B cell (primary cell): ENCODE measurements around the gene NOSTRIN. TPM values are rescaled to one million over a fixed set of nuclear protein-coding genes. Genes with fewer than 3 reads are reported as not detected.
A peak's percentile ranks its signal among the peaks of the same experiment; 100 is the strongest.

Experiments used
- ATAC-seq: fragments of 200-7000 bp; cut with Tn5 transposase; one replicate; pipeline ENCODE4 v1.10.0; 2021; ENCODE audit warnings: low read depth, mild to moderate bottlenecking, moderate number of reproducible peaks, moderate library complexity
- CTCF ChIA-PET: fragments of 350-600 bp; sonication (Branson Sonifier 250); formaldehyde crosslinking; loops from one replicate; lab custom pipeline; 2021; ENCODE audit warnings: antibody characterized with exemption, inconsistent platforms; lab: Charles Lee
- POLR2A ChIA-PET: fragments of 350-600 bp; sonication (Branson Sonifier 250); formaldehyde crosslinking; loops from one replicate; lab custom pipeline; 2021; ENCODE audit warnings: antibody characterized with exemption; lab: Charles Lee
- DNase-seq: peaks from one replicate; pipeline ENCODE4 v3.0.0; 2013
- H2AFZ ChIP-seq: 2 replicates; pipeline ENCODE4 v1.6.1; 2012; ENCODE audit warnings: mild to moderate bottlenecking, low read depth, low read length; ENCODE audit not compliant: insufficient read depth, poor library complexity, severe bottlenecking
- H3K27ac ChIP-seq, 2 donors: 1 replicate in 1 of 2; 2 replicates in 1 of 2; pipeline ENCODE4 v1.5.1; 2012 to 2013; ENCODE audit warnings: low read length in 2 of 2, mild to moderate bottlenecking in 2 of 2, moderate library complexity in 1 of 2
- H3K27me3 ChIP-seq, 4 experiments: fragments of 200-600 bp in 1 of 4; sonication (generic) in 1 of 4; replicated peaks in 1 of 4; 1 replicate in 2 of 4; 2 replicates in 2 of 4; pipeline versions ENCODE4 v1.6.1 to v1.7.0; 2013 to 2016; ENCODE audit warnings: low read length in 3 of 4, mild to moderate bottlenecking in 2 of 4, mixed read lengths in 1 of 4, moderate library complexity in 1 of 4; ENCODE audit not compliant: insufficient read depth in 4 of 4, control insufficient read depth in 3 of 4; ENCODE audit errors: control extremely low read depth in 1 of 4
- H3K36me3 ChIP-seq, 2 experiments: replicated peaks in 1 of 2; 1 replicate in 1 of 2; 2 replicates in 1 of 2; pipeline versions ENCODE4 v1.6.1 to v1.7.1; 2013; ENCODE audit warnings: low read length in 1 of 2; ENCODE audit not compliant: insufficient read depth in 2 of 2, control insufficient read depth in 1 of 2; ENCODE audit errors: control extremely low read depth in 1 of 2, extremely low read depth in 1 of 2
- H3K4me1 ChIP-seq, 2 donors: fragments of 200-600 bp in 1 of 2; sonication (generic) in 1 of 2; 1 replicate in 1 of 2; 2 replicates in 1 of 2; pipeline versions ENCODE4 v1.5.1 to v1.6.1; 2013 to 2017; ENCODE audit warnings: low read length in 2 of 2; ENCODE audit not compliant: control insufficient read depth in 2 of 2, insufficient read depth in 2 of 2
- H3K4me2 ChIP-seq: replicated peaks from 2 replicates; pipeline ENCODE3; 2012; ENCODE audit warnings: mild to moderate bottlenecking, low read depth, low read length; ENCODE audit not compliant: poor library complexity, severe bottlenecking
- H3K4me3 ChIP-seq, 5 experiments: fragments of 200-600 bp in 1 of 5; sonication (generic) in 1 of 5; 1 replicate in 3 of 5; 2 replicates in 2 of 5; pipeline versions ENCODE4 v1.5.1 to v1.7.0; 2011 to 2016; ENCODE audit warnings: low read length in 4 of 5, mild to moderate bottlenecking in 4 of 5, low read depth in 2 of 5, control low read depth in 1 of 5, moderate library complexity in 1 of 5; ENCODE audit not compliant: insufficient read depth in 1 of 5; ENCODE audit errors: control extremely low read depth in 1 of 5, extremely low read depth in 1 of 5
- H3K79me2 ChIP-seq: fragments of 200-600 bp; sonication (generic); one replicate; pipeline ENCODE4 v1.6.0; 2016; ENCODE audit warnings: low read length; ENCODE audit not compliant: control insufficient read depth, insufficient read depth
- H3K9ac ChIP-seq: fragments of 200-600 bp; sonication (generic); 2 replicates; pipeline ENCODE4 v1.6.1; 2017; ENCODE audit warnings: mild to moderate bottlenecking, low read length, moderate library complexity
- H3K9me3 ChIP-seq, 3 donors: one replicate each; pipeline versions ENCODE4 v1.6.1 to v1.7.1; 2013; ENCODE audit warnings: low read length in 2 of 3; ENCODE audit not compliant: control insufficient read depth in 2 of 3, insufficient read depth in 1 of 3; ENCODE audit errors: control extremely low read depth in 1 of 3
- H4K20me1 ChIP-seq: 2 replicates; pipeline ENCODE4 v1.6.0; 2012; ENCODE audit warnings: mild to moderate bottlenecking, low read length; ENCODE audit not compliant: insufficient read depth, control insufficient read depth, poor library complexity, severe bottlenecking
- H3K27ac Mint-ChIP-seq: one replicate; pipeline ENCODE4 v1.8.0; 2021; ENCODE audit warnings: mixed read lengths
- H3K27me3 Mint-ChIP-seq: one replicate; pipeline ENCODE4 v1.8.0; 2021; ENCODE audit warnings: mixed read lengths
- H3K4me1 Mint-ChIP-seq: one replicate; pipeline ENCODE4 v1.8.0; 2021; ENCODE audit warnings: mixed read lengths
- H3K4me3 Mint-ChIP-seq: one replicate; pipeline ENCODE4 v1.8.0; 2021; ENCODE audit warnings: mixed read lengths
- H3K9me3 Mint-ChIP-seq: one replicate; pipeline ENCODE4 v1.8.0; 2022; ENCODE audit warnings: mixed read lengths; ENCODE audit not compliant: insufficient read depth
- EZH2 ChIP-seq: IDR thresholded peaks from 2 replicates; pipeline ENCODE4 v1.6.1; 2012; ENCODE audit warnings: borderline replicate concordance, low read depth, mild to moderate bottlenecking, moderate library complexity, low read length; ENCODE audit not compliant: insufficient read depth, poor library complexity, severe bottlenecking
- WGBS: methylation state at CpG from one replicate; pipeline ENCODE4 v1.1.5; 2013; ENCODE audit warnings: missing lambda C conversion rate; ENCODE audit not compliant: insufficient coverage; 5-methylcytosine and 5-hydroxymethylcytosine counted together
- intact Hi-C: fragments of 100-400 bp; cut with micrococcal nuclease; formaldehyde crosslinking; loops from one replicate; pipeline ENCODE4 v1.10.0; 2022
- polyA plus RNA-seq: library from polyadenylated mRNA; depleted of rRNA; stranded (reverse); fragments of >200 nt; gene quantifications from 2 replicates; pipeline ENCODE4 v1.2.3, GENCODE V29; 2012
- total RNA-seq, 2 donors: library from RNA; stranded (reverse); fragments of 120-200 nt in 1 of 2; gene quantifications; 1 replicate in 1 of 2; 2 replicates in 1 of 2; pipeline versions ENCODE4 v1.2.3 to v1.2.4, GENCODE V29; 2013 to 2022
- TF ChIP-seq, protein P1 (sequence below): fragments of 200-600 bp; IDR thresholded peaks from one replicate; pipeline ENCODE4 v1.8.0; 2022; ENCODE audit warnings: antibody characterized with exemption, mild to moderate bottlenecking

Gene NOSTRIN
- total and polyA plus RNA-seq, 2 donors (not counting 1 experiment from before 2014, with no cell fraction given): not detected

DNA sequence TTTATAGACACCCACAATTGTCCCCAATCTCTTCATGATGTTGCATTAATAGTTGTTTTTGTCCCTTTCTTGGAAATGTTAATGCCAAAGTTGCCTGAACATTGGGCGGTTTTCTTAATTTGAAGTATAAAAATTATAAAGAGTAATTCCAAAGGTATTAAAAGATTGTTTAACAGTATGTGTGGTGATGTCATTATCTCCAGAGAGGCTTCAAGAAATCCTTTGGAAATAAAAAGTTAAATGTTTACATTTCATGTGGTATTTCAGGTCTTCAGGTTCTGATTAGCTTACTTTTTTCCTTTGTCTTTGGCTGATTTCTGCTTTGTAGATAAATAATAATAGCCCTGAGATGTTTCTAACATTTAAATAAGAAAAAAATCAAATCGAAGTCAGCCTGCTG lies 29.3 kb upstream of the NOSTRIN start:
- Histone ChIP-seq H3K4me3 (no peak overlapping the region), H3K27ac (no peak overlapping the region), H3K9ac (no peak overlapping the region), H3K4me1 (no peaks in the 10 kb centered on the region), H3K9me3 (peaks cover 0 to 3% (median 0%) of the 10 kb centered on the region in 3 donors), H2AFZ (no peak overlapping the region), H3K79me2 (no peaks in the 10 kb centered on the region), H3K27me3 (no peaks in the 10 kb centered on the region), H3K36me3 (no peaks in the 10 kb centered on the region), H3K4me2 (no peak overlapping the region), H4K20me1 (no peaks in the 10 kb centered on the region)
- Mint-ChIP-seq H3K4me1 (no peaks in the 10 kb centered on the region), H3K27me3 (no peaks in the 10 kb centered on the region), H3K27ac (no peak overlapping the region), H3K9me3 (peaks cover 2% of the 10 kb centered on the region), H3K4me3 (no peak overlapping the region)
- ATAC-seq: no peak
- TF ChIP-seq, protein P1, sequence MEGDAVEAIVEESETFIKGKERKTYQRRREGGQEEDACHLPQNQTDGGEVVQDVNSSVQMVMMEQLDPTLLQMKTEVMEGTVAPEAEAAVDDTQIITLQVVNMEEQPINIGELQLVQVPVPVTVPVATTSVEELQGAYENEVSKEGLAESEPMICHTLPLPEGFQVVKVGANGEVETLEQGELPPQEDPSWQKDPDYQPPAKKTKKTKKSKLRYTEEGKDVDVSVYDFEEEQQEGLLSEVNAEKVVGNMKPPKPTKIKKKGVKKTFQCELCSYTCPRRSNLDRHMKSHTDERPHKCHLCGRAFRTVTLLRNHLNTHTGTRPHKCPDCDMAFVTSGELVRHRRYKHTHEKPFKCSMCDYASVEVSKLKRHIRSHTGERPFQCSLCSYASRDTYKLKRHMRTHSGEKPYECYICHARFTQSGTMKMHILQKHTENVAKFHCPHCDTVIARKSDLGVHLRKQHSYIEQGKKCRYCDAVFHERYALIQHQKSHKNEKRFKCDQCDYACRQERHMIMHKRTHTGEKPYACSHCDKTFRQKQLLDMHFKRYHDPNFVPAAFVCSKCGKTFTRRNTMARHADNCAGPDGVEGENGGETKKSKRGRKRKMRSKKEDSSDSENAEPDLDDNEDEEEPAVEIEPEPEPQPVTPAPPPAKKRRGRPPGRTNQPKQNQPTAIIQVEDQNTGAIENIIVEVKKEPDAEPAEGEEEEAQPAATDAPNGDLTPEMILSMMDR: no peak
- TF ChIP-seq EZH2: no peak
- no CpG with 5 or more reads among the region's 2 CpGs for WGBS
- intact Hi-C loops: no loop called here
- DNase-seq: no peak
- POLR2A ChIA-PET: no interaction called here
- CTCF ChIA-PET: no interaction called here

DNA sequence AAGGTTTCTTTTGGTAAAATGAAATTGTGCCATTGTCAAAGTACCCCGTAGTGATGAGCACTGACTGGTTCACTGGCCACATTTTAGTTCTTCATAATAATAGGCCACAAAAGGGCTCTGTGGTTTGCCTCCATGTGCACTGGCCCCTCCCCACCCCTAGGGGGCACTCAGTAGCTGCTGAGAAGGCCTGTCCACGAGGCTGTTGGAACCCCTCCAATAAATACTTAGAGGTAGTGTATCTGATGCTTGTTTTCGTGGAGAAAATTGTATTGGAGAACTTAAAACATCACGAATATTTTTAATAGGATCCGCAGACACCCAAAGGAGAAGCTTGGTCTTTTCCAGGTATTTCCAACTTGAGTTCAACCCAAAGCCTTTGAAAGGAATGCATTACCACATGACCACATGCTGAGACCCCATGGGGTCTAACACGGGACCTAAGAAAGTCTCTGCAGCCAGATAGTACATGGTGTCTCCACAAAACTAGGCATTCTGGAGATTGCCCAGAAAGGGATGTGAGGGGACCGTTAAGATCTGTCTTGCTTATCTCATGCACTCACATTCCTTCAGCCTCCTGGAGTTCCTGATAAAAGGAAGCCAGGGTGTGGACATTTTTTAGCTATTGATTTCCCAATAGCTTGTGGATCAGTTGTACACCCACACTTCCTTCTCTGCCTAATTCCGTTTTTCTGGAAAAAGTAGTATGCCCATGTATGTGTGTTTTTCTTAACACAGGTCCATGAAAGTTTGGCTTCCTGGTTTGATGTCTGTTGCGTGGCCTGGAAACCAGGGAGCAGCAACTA lies 28.5 kb upstream of the NOSTRIN start:
- Mint-ChIP-seq H3K4me1 (no peaks in the 10 kb centered on the region), H3K9me3 (peaks cover 2% of the 10 kb centered on the region), H3K27me3 (no peaks in the 10 kb centered on the region), H3K4me3 (no peak overlapping the region), H3K27ac (no peak overlapping the region)
- no peak overlapping the region for H2AFZ ChIP-seq
- POLR2A ChIA-PET: no interaction called here
- H3K27me3 ChIP-seq: no peaks in the 10 kb centered on the region
- no peak for TF ChIP-seq EZH2
- TF ChIP-seq, protein P1: peak; percentile 25
- CTCF ChIA-PET: no interaction called here
- H4K20me1 ChIP-seq: no peaks in the 10 kb centered on the region
- ATAC-seq (no peak), DNase-seq (no peak)
- no peak overlapping the region for H3K9ac ChIP-seq
- no peaks in the 10 kb centered on the region for H3K36me3 ChIP-seq
- WGBS: 100% methylated on average over 3 of the region's 9 CpGs
- no peaks in the 10 kb centered on the region for H3K4me1 ChIP-seq
- no peak overlapping the region for H3K4me3 ChIP-seq
- intact Hi-C loops: no loop called here
- H3K79me2 ChIP-seq: no peaks in the 10 kb centered on the region
- no peak overlapping the region for H3K4me2 ChIP-seq
- peaks cover 0 to 3% (median 0%) of the 10 kb centered on the region in 3 donors for H3K9me3 ChIP-seq
- no peak overlapping the region for H3K27ac ChIP-seq
